ENCODE measurements around the gene SNX27. TPM values are rescaled to one million over a fixed set of nuclear protein-coding genes. Genes with fewer than 3 reads are reported as not detected.
A peak's percentile ranks its signal among the peaks of the same experiment; 100 is the strongest.

SNX27 gene
- total RNA-seq, result 43.2 and 45.6 TPM in 2 replicates
- 18.0 TPM for total RNA-seq (2013)
- polyA plus RNA-seq, result 13.5 and 14.5 TPM in 2 replicates
- 16.1 and 17.1 TPM in 2 replicates for polyA minus RNA-seq

DNA sequence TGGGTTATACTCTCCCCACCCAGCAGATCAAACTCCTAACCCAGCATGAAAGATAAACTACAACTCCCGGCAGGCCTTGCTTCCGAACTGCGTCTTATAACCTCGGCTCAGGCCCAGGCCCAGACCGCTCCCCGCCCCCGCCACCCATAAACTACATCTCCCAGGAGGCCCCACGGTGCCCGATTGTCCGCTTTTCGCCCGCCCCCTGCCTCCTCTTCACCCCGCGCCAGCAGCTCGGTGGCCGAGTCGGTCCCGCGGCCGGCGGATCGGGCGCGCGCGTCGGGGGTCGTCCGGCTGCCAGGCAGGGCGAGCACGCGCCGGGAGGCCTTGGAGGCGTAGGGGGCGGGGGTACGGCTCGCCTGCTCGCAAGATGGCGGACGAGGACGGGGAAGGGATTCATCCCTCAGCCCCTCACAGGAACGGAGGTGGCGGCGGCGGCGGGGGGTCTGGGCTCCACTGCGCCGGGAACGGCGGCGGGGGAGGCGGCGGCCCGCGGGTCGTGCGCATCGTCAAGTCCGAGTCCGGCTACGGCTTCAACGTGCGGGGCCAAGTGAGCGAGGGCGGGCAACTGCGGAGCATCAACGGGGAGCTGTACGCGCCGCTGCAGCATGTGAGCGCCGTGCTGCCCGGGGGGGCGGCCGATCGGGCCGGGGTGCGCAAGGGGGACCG is at the start of gene SNX27:
TSS of gene SNX27 (plus strand) at position 219 of the 669 bp plus-strand sequence. CDS start at position 371, 152 bp downstream.
- Mint-ChIP-seq H3K4me1 (peaks cover 32% of the 10 kb centered on the region), H3K27me3 (peaks cover 5% of the 10 kb centered on the region), H3K9me3 (ENCODE audit: insufficient read depth) (no peaks in the 10 kb centered on the region), H3K27ac (peak within 1 kb of the TSS; percentile 94), H3K4me3 (peak within 1 kb of the TSS; percentile 91)
- ChIA-PET POLR2A (interaction anchor here (0.6 to 1.6 kb wide), 3 partner anchors 143 to 179 kb away, joined by 4 to 5 read pairs (median 4); partner anchors contain the start of genes MRPL9 and TDRKH), CTCF (interaction anchor here (1.0 to 2.5 kb wide), 3 partner anchors 13 to 18 kb away, joined by 3 to 11 read pairs (median 4); no protein-coding TSS in a partner anchor)
- H3K36me3 ChIP-seq (replicated peaks in 1 of 2; ENCODE audit: control extremely low read depth in 1 of 2, control insufficient read depth in 1 of 2, extremely low read depth in 1 of 2, insufficient read depth in 2 of 2, low read length in 1 of 2), result peaks cover 5 to 8% of the 10 kb centered on the region in 2 experiments
- peak within 1 kb of the TSS; percentile 95 for H2AFZ ChIP-seq (ENCODE audit: insufficient read depth, low read depth, low read length, poor library complexity, severe bottlenecking)
- no peaks in the 10 kb centered on the region for H3K9me3 ChIP-seq (ENCODE audit: control extremely low read depth in 1 of 3, control insufficient read depth in 2 of 3, insufficient read depth in 1 of 3, low read length in 2 of 3)
- intact Hi-C loops (cut with micrococcal nuclease), result loop anchor here (1.0 to 5.0 kb wide), 5 partner anchors 72 to 297 kb away; partner anchors contain the start of genes PSMB4, RFX5, TDRKH and THEM4
- peaks cover 46% of the 10 kb centered on the region for H3K79me2 ChIP-seq (ENCODE audit: control insufficient read depth, insufficient read depth, low read length)
- H4K20me1 ChIP-seq (ENCODE audit: control insufficient read depth, insufficient read depth, low read length, poor library complexity, severe bottlenecking), result no peaks in the 10 kb centered on the region
- H3K9ac ChIP-seq (ENCODE audit: low read length), result peak within 1 kb of the TSS; percentile 83
- no peak for TF ChIP-seq CTCF (IDR thresholded peaks at IDR 0.05)
- no peak for TF ChIP-seq EZH2 (IDR thresholded peaks at IDR 0.05; ENCODE audit: borderline replicate concordance, insufficient read depth, low read depth, low read length, poor library complexity, severe bottlenecking)
- H3K4me1 ChIP-seq (ENCODE audit: control insufficient read depth in 2 of 2, insufficient read depth in 2 of 2, low read length in 2 of 2), result peaks cover 11 to 18% of the 10 kb centered on the region in 2 donors
- DNase-seq (peak; percentile 94), ATAC-seq (ENCODE audit: low read depth) (peak; percentile 96)
- peaks cover 0 to 3% (median 1%) of the 10 kb centered on the region in 4 experiments for H3K27me3 ChIP-seq (replicated peaks in 1 of 4; ENCODE audit: control extremely low read depth in 1 of 4, control insufficient read depth in 3 of 4, insufficient read depth in 4 of 4, low read length in 3 of 4)
- H3K27ac ChIP-seq (ENCODE audit: low read length in 2 of 2), result peak within 1 kb of the TSS in 1 of 2 donors; percentile 79
- WGBS (ENCODE audit: insufficient coverage), result under 1% methylated on average over 73 of the region's 79 CpGs
- H3K4me2 ChIP-seq (replicated peaks; ENCODE audit: low read depth, low read length, poor library complexity, severe bottlenecking), result peak within 1 kb of the TSS; percentile 99
- peak within 1 kb of the TSS; percentile 52 to 94 (median 84) for H3K4me3 ChIP-seq (ENCODE audit: control extremely low read depth in 1 of 5, extremely low read depth in 1 of 5, insufficient read depth in 1 of 5, low read depth in 2 of 5, low read length in 4 of 5)

DNA sequence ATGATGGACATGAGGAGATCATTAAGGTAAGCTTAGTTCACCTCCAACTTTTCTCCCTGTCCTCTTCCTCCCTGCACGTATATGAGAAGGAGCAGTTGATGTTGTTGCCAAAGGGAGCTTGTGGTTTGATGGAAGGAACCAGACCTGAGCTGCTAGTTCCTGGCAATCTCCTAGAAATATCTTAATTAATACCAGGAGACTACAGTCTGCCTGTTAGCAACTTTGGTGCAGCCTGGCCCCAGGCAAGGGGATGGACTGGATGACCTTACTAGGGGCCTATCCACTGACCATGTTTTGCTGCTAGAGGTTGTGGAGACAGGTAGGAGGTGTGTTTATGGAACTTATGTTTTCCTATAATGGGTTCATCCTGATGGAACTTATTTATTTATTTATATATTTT is 49.2 kb upstream of the SNX27 start:
- ChIA-PET CTCF (interaction anchor here (1.2 kb wide), 1 partner anchor 439 kb away, joined by 3 read pairs; no protein-coding TSS in a partner anchor), POLR2A (no interaction called here)
- H3K9ac ChIP-seq (ENCODE audit: low read length), result no peak overlapping the region
- H3K27ac Mint-ChIP-seq, result no peak overlapping the region
- TF ChIP-seq EZH2 (IDR thresholded peaks at IDR 0.05; ENCODE audit: borderline replicate concordance, insufficient read depth, low read depth, low read length, poor library complexity, severe bottlenecking) (no peak), CTCF (IDR thresholded peaks at IDR 0.05) (no peak)
- no peaks in the 10 kb centered on the region for H3K27me3 ChIP-seq (replicated peaks in 1 of 4; ENCODE audit: control extremely low read depth in 1 of 4, control insufficient read depth in 3 of 4, insufficient read depth in 4 of 4, low read length in 3 of 4)
- DNase-seq, result no peak
- H3K4me1 ChIP-seq (ENCODE audit: control insufficient read depth in 2 of 2, insufficient read depth in 2 of 2, low read length in 2 of 2), result no peaks in the 10 kb centered on the region
- WGBS (ENCODE audit: insufficient coverage), result no CpG with 5 or more reads among the region's 1 CpG
- H3K4me1 Mint-ChIP-seq, result no peaks in the 10 kb centered on the region
- no peak for ATAC-seq (ENCODE audit: low read depth)
- H3K27me3 Mint-ChIP-seq, result peaks cover 5% of the 10 kb centered on the region
- no peak overlapping the region for H3K4me3 ChIP-seq (ENCODE audit: control extremely low read depth in 1 of 5, extremely low read depth in 1 of 5, insufficient read depth in 1 of 5, low read depth in 2 of 5, low read length in 4 of 5)
- H3K9me3 ChIP-seq (ENCODE audit: control extremely low read depth in 1 of 3, control insufficient read depth in 2 of 3, insufficient read depth in 1 of 3, low read length in 2 of 3), result no peaks in the 10 kb centered on the region
- H3K4me2 ChIP-seq (replicated peaks; ENCODE audit: low read depth, low read length, poor library complexity, severe bottlenecking), result no peak overlapping the region
- no peaks in the 10 kb centered on the region for H3K9me3 Mint-ChIP-seq (ENCODE audit: insufficient read depth)
- H3K36me3 ChIP-seq (replicated peaks in 1 of 2; ENCODE audit: control extremely low read depth in 1 of 2, control insufficient read depth in 1 of 2, extremely low read depth in 1 of 2, insufficient read depth in 2 of 2, low read length in 1 of 2), result no peaks in the 10 kb centered on the region
- H3K4me3 Mint-ChIP-seq, result no peak overlapping the region
- H3K27ac ChIP-seq (ENCODE audit: low read length in 2 of 2), result no peak overlapping the region
- no peaks in the 10 kb centered on the region for H3K79me2 ChIP-seq (ENCODE audit: control insufficient read depth, insufficient read depth, low read length)
- intact Hi-C loops (cut with micrococcal nuclease), result no loop called here
- H2AFZ ChIP-seq (ENCODE audit: insufficient read depth, low read depth, low read length, poor library complexity, severe bottlenecking), result no peak overlapping the region
- no peaks in the 10 kb centered on the region for H4K20me1 ChIP-seq (ENCODE audit: control insufficient read depth, insufficient read depth, low read length, poor library complexity, severe bottlenecking)

Measured in B cell (primary cell).